ENCODE results near the gene PLA2G4A.
A peak's percentile ranks its signal among the peaks of the same experiment; 100 is the strongest.

PLA2G4A gene

GRCh38 chr1:186829686-186830587, 1.2 kb downstream of the PLA2G4A start:
- no peak overlapping the region for H2BK5ac ChIP-seq (ENCODE audit: low read depth, low read length, poor library complexity, severe bottlenecking)
- H2BK15ac ChIP-seq (ENCODE audit: low read depth, poor library complexity, severe bottlenecking), result no peak overlapping the region
- H2AFZ ChIP-seq (ENCODE audit: low read depth, low read length), result no peak overlapping the region
- no peak overlapping the region for H4K8ac ChIP-seq (ENCODE audit: low read length)
- no peak for DNase-seq
- no peak overlapping the region for H3K4ac ChIP-seq (ENCODE audit: low read depth in 1 of 2, low read length in 2 of 2)
- H3K4me2 ChIP-seq (ENCODE audit: low read length, poor library complexity, severe bottlenecking), result no peak overlapping the region
- peak overlapping the region in 1 of 2 experiments; percentile 96 for H3K4me3 ChIP-seq (ENCODE audit: insufficient read depth in 1 of 2, low read depth in 1 of 2, low read length in 2 of 2)
- no peak overlapping the region for H2BK12ac ChIP-seq (ENCODE audit: low read length in 2 of 2)
- no peak overlapping the region for H3K14ac ChIP-seq (ENCODE audit: low read length in 2 of 2)
- H3K9ac ChIP-seq (ENCODE audit: low read length), result peak overlapping the region; percentile 95
- no peak overlapping the region for H2BK120ac ChIP-seq (ENCODE audit: low read depth, low read length)
- no peak overlapping the region for H4K91ac ChIP-seq (ENCODE audit: low read length)
- no peak overlapping the region for H3K23ac ChIP-seq (ENCODE audit: low read length in 2 of 2)
- no peaks in the 10 kb centered on the region for H3K79me1 ChIP-seq (replicated peaks; ENCODE audit: low read length, poor library complexity, severe bottlenecking)
- H3K27ac ChIP-seq (ENCODE audit: low read length, poor library complexity, severe bottlenecking), result no peak overlapping the region
- no peak overlapping the region for H2AK5ac ChIP-seq (ENCODE audit: low read length, severe bottlenecking)
- no peaks in the 10 kb centered on the region for H3K9me3 ChIP-seq (ENCODE audit: control insufficient read depth, low read length)
- H3K36me3 ChIP-seq (ENCODE audit: control insufficient read depth in 1 of 2, insufficient read depth in 2 of 2, low read depth in 1 of 2, low read length in 2 of 2), result no peaks in the 10 kb centered on the region
- peaks cover 1% of the 10 kb centered on the region for H3K4me1 ChIP-seq (ENCODE audit: control insufficient read depth, insufficient read depth, low read depth, low read length)
- H3K18ac ChIP-seq (ENCODE audit: low read depth in 1 of 2, low read length in 2 of 2), result no peak overlapping the region
- WGBS, result 90% methylated on average over 10 of the region's 14 CpGs
- H3K27me3 ChIP-seq (ENCODE audit: control insufficient read depth in 1 of 2, insufficient read depth in 1 of 2, low read length in 2 of 2), result no peaks in the 10 kb centered on the region

GRCh38 chr1:186831168-186831567, 2.4 kb downstream of the PLA2G4A start:
- Histone ChIP-seq H3K4ac (ENCODE audit: low read depth in 1 of 2, low read length in 2 of 2) (no peak overlapping the region), H3K79me1 (replicated peaks; ENCODE audit: low read length, poor library complexity, severe bottlenecking) (no peaks in the 10 kb centered on the region), H4K8ac (ENCODE audit: low read length) (no peak overlapping the region), H3K27me3 (ENCODE audit: control insufficient read depth in 1 of 2, insufficient read depth in 1 of 2, low read length in 2 of 2) (no peaks in the 10 kb centered on the region), H2BK15ac (ENCODE audit: low read depth, poor library complexity, severe bottlenecking) (no peak overlapping the region), H2BK5ac (ENCODE audit: low read depth, low read length, poor library complexity, severe bottlenecking) (no peak overlapping the region), H2BK120ac (ENCODE audit: low read depth, low read length) (no peak overlapping the region), H3K23ac (ENCODE audit: low read length in 2 of 2) (no peak overlapping the region), H2BK12ac (ENCODE audit: low read length in 2 of 2) (no peak overlapping the region), H3K18ac (ENCODE audit: low read depth in 1 of 2, low read length in 2 of 2) (no peak overlapping the region), H3K4me1 (ENCODE audit: control insufficient read depth, insufficient read depth, low read depth, low read length) (peaks cover 1% of the 10 kb centered on the region), H2AK5ac (ENCODE audit: low read length, severe bottlenecking) (no peak overlapping the region), H3K4me2 (ENCODE audit: low read length, poor library complexity, severe bottlenecking) (no peak overlapping the region), H3K4me3 (ENCODE audit: insufficient read depth in 1 of 2, low read depth in 1 of 2, low read length in 2 of 2) (no peak overlapping the region), H3K9me3 (ENCODE audit: control insufficient read depth, low read length) (no peaks in the 10 kb centered on the region), H2AFZ (ENCODE audit: low read depth, low read length) (no peak overlapping the region), H3K36me3 (ENCODE audit: control insufficient read depth in 1 of 2, insufficient read depth in 2 of 2, low read depth in 1 of 2, low read length in 2 of 2) (no peaks in the 10 kb centered on the region), H3K9ac (ENCODE audit: low read length) (no peak overlapping the region), H4K91ac (ENCODE audit: low read length) (no peak overlapping the region), H3K27ac (ENCODE audit: low read length, poor library complexity, severe bottlenecking) (no peak overlapping the region), H3K14ac (ENCODE audit: low read length in 2 of 2) (no peak overlapping the region)
- no CpG with 5 or more reads among the region's 2 CpGs for WGBS
- DNase-seq, result no peak

GRCh38 chr1:186834399-186834958, 5.7 kb downstream of the PLA2G4A start:
- no peak overlapping the region for H3K18ac ChIP-seq (ENCODE audit: low read depth in 1 of 2, low read length in 2 of 2)
- no peaks in the 10 kb centered on the region for H3K36me3 ChIP-seq (ENCODE audit: control insufficient read depth in 1 of 2, insufficient read depth in 2 of 2, low read depth in 1 of 2, low read length in 2 of 2)
- no peak overlapping the region for H2BK5ac ChIP-seq (ENCODE audit: low read depth, low read length, poor library complexity, severe bottlenecking)
- no peak overlapping the region for H3K4ac ChIP-seq (ENCODE audit: low read depth in 1 of 2, low read length in 2 of 2)
- H3K4me1 ChIP-seq (ENCODE audit: control insufficient read depth, insufficient read depth, low read depth, low read length), result no peaks in the 10 kb centered on the region
- H3K4me3 ChIP-seq (ENCODE audit: insufficient read depth in 1 of 2, low read depth in 1 of 2, low read length in 2 of 2), result no peak overlapping the region
- H3K23ac ChIP-seq (ENCODE audit: low read length in 2 of 2), result no peak overlapping the region
- H3K9ac ChIP-seq (ENCODE audit: low read length), result no peak overlapping the region
- no peak overlapping the region for H4K91ac ChIP-seq (ENCODE audit: low read length)
- H2AFZ ChIP-seq (ENCODE audit: low read depth, low read length), result no peak overlapping the region
- no peaks in the 10 kb centered on the region for H3K79me1 ChIP-seq (replicated peaks; ENCODE audit: low read length, poor library complexity, severe bottlenecking)
- no peak overlapping the region for H2BK120ac ChIP-seq (ENCODE audit: low read depth, low read length)
- no peak overlapping the region for H2AK5ac ChIP-seq (ENCODE audit: low read length, severe bottlenecking)
- no peaks in the 10 kb centered on the region for H3K9me3 ChIP-seq (ENCODE audit: control insufficient read depth, low read length)
- no peak overlapping the region for H4K8ac ChIP-seq (ENCODE audit: low read length)
- no peak overlapping the region for H2BK15ac ChIP-seq (ENCODE audit: low read depth, poor library complexity, severe bottlenecking)
- DNase-seq, result no peak
- H3K4me2 ChIP-seq (ENCODE audit: low read length, poor library complexity, severe bottlenecking), result no peak overlapping the region
- H2BK12ac ChIP-seq (ENCODE audit: low read length in 2 of 2), result no peak overlapping the region
- WGBS, result 100% methylated on average over 1 of the region's 4 CpGs
- H3K14ac ChIP-seq (ENCODE audit: low read length in 2 of 2), result no peak overlapping the region
- H3K27me3 ChIP-seq (ENCODE audit: control insufficient read depth in 1 of 2, insufficient read depth in 1 of 2, low read length in 2 of 2), result no peaks in the 10 kb centered on the region
- H3K27ac ChIP-seq (ENCODE audit: low read length, poor library complexity, severe bottlenecking), result no peak overlapping the region

- Histone ChIP-seq H3K9ac (ENCODE audit: low read length) (no peak overlapping the region), H3K14ac (ENCODE audit: low read length in 2 of 2) (no peak overlapping the region), H3K9me3 (ENCODE audit: control insufficient read depth, low read length) (no peaks in the 10 kb centered on the region), H3K18ac (ENCODE audit: low read depth in 1 of 2, low read length in 2 of 2) (no peak overlapping the region), H3K4ac (ENCODE audit: low read depth in 1 of 2, low read length in 2 of 2) (no peak overlapping the region), H2BK5ac (ENCODE audit: low read depth, low read length, poor library complexity, severe bottlenecking) (no peak overlapping the region), H3K36me3 (ENCODE audit: control insufficient read depth in 1 of 2, insufficient read depth in 2 of 2, low read depth in 1 of 2, low read length in 2 of 2) (no peaks in the 10 kb centered on the region), H2BK120ac (ENCODE audit: low read depth, low read length) (no peak overlapping the region), H4K91ac (ENCODE audit: low read length) (no peak overlapping the region), H3K4me2 (ENCODE audit: low read length, poor library complexity, severe bottlenecking) (no peak overlapping the region), H3K4me3 (ENCODE audit: insufficient read depth in 1 of 2, low read depth in 1 of 2, low read length in 2 of 2) (no peak overlapping the region), H2AK5ac (ENCODE audit: low read length, severe bottlenecking) (no peak overlapping the region), H2AFZ (ENCODE audit: low read depth, low read length) (no peak overlapping the region), H2BK12ac (ENCODE audit: low read length in 2 of 2) (no peak overlapping the region), H3K23ac (ENCODE audit: low read length in 2 of 2) (no peak overlapping the region), H3K27me3 (ENCODE audit: control insufficient read depth in 1 of 2, insufficient read depth in 1 of 2, low read length in 2 of 2) (no peaks in the 10 kb centered on the region), H3K79me1 (replicated peaks; ENCODE audit: low read length, poor library complexity, severe bottlenecking) (no peaks in the 10 kb centered on the region), H2BK15ac (ENCODE audit: low read depth, poor library complexity, severe bottlenecking) (no peak overlapping the region), H3K27ac (ENCODE audit: low read length, poor library complexity, severe bottlenecking) (no peak overlapping the region), H4K8ac (ENCODE audit: low read length) (no peak overlapping the region), H3K4me1 (ENCODE audit: control insufficient read depth, insufficient read depth, low read depth, low read length) (no peaks in the 10 kb centered on the region)
- no CpG with 5 or more reads among the region's 3 CpGs for WGBS
- DNase-seq, result no peak
Measured at GRCh38 chr1:186835448-186835847, 6.7 kb downstream of the PLA2G4A start.

All from mesenchymal stem cell (in vitro differentiated cells and primary cell).